Kidney (tissue), 14 donors: ENCODE measurements around the gene TBC1D10A. TPM values are rescaled to one million over a fixed set of nuclear protein-coding genes. Genes with fewer than 3 reads are reported as not detected.
A peak's percentile ranks its signal among the peaks of the same experiment; 100 is the strongest.

Experiments used
- DNase-seq, 5 donors: peaks; one replicate each; pipeline ENCODE4 v3.0.0-alpha.2; 2013 to 2020
- FAIRE-seq: peaks from 2 replicates; lab custom pipeline; 2012; peaks lifted over from hg19 to GRCh38; lab: Jason Lieb, UNC
- H3K27ac ChIP-seq, 2 donors: one replicate each; pipeline ENCODE4 v1.7.0; 2013; ENCODE audit warnings: low read depth in 2 of 2, low read length in 2 of 2, inconsistent platforms in 1 of 2
- H3K27me3 ChIP-seq: one replicate; pipeline ENCODE4 v1.7.1; 2013; ENCODE audit warnings: low read length, inconsistent platforms; ENCODE audit not compliant: control insufficient read depth, insufficient read depth
- H3K36me3 ChIP-seq, 3 donors: one replicate each; pipeline versions ENCODE4 v1.7.0 to v1.7.1; 2013; ENCODE audit warnings: low read length in 3 of 3, control low read depth in 1 of 3, inconsistent platforms in 1 of 3; ENCODE audit not compliant: insufficient read depth in 3 of 3, control insufficient read depth in 2 of 3
- H3K4me1 ChIP-seq, 3 donors: one replicate each; pipeline versions ENCODE4 v1.7.0 to v1.7.1; 2013; ENCODE audit warnings: low read length in 3 of 3, inconsistent platforms in 1 of 3, low read depth in 1 of 3; ENCODE audit not compliant: control insufficient read depth in 2 of 3, insufficient read depth in 2 of 3
- H3K4me3 ChIP-seq, 3 donors: one replicate each; pipeline versions ENCODE4 v1.7.0 to v1.8.1; 2013; ENCODE audit warnings: low read length in 3 of 3, control low read depth in 1 of 3, inconsistent platforms in 1 of 3
- H3K9ac ChIP-seq, 3 donors: one replicate each; pipeline versions ENCODE4 v1.7.0 to v1.7.1; 2013; ENCODE audit warnings: low read length in 3 of 3, control low read depth in 1 of 3, inconsistent platforms in 1 of 3
- H3K9me3 ChIP-seq, 3 donors: one replicate each; pipeline versions ENCODE4 v1.7.0 to v1.7.1; 2013; ENCODE audit warnings: low read length in 3 of 3, control low read depth in 1 of 3, inconsistent platforms in 1 of 3; ENCODE audit not compliant: control insufficient read depth in 2 of 3, insufficient read depth in 1 of 3
- intact Hi-C: fragments of 100-400 bp; cut with DNase I; formaldehyde crosslinking; loops from one replicate; pipeline ENCODE4 v1.11.1; 2022
- polyA plus RNA-seq: library from polyadenylated mRNA; stranded (reverse); fragments of 350-450 nt; fragmentation: Illumina TruSeq; extraction: RNeasy Lipid Tissue Mini Kit (QIAGEN cat#74804); gene quantifications from one replicate; pipeline ENCODE4 v1.2.3, GENCODE V29; 2014; ENCODE audit warnings: low read depth, low replicate concordance; ENCODE audit not compliant: insufficient read depth
- total RNA-seq: library from RNA; stranded (reverse); fragmentation: NEBNext Ultra II Directional; extraction: Animal tissue kit (Norgen Biotek cat#: 25700); gene quantifications from one replicate; pipeline ENCODE4 v1.2.1, GENCODE V29; 2021
- TF ChIP-seq, protein P1 (sequence below): IDR thresholded peaks from 3 replicates; pipeline ENCODE4 v1.5.1; 2012; ENCODE audit warnings: mild to moderate bottlenecking, moderate library complexity, borderline replicate concordance; ENCODE audit not compliant: insufficient read depth; ENCODE audit errors: extremely low read depth
- donor health status: control.
- donor health status: control.
- donor health status: control.
- donor health status: control.
- donor health status: control.
- donor health status: DM: yes; HTN: yes; CAD: no.
- donor health status: Normal renal cell carcinoma (clear cell type).

TBC1D10A gene
- total and polyA plus RNA-seq, 2 donors from 2014 or later: 31.0 to 34.5 TPM

DNA sequence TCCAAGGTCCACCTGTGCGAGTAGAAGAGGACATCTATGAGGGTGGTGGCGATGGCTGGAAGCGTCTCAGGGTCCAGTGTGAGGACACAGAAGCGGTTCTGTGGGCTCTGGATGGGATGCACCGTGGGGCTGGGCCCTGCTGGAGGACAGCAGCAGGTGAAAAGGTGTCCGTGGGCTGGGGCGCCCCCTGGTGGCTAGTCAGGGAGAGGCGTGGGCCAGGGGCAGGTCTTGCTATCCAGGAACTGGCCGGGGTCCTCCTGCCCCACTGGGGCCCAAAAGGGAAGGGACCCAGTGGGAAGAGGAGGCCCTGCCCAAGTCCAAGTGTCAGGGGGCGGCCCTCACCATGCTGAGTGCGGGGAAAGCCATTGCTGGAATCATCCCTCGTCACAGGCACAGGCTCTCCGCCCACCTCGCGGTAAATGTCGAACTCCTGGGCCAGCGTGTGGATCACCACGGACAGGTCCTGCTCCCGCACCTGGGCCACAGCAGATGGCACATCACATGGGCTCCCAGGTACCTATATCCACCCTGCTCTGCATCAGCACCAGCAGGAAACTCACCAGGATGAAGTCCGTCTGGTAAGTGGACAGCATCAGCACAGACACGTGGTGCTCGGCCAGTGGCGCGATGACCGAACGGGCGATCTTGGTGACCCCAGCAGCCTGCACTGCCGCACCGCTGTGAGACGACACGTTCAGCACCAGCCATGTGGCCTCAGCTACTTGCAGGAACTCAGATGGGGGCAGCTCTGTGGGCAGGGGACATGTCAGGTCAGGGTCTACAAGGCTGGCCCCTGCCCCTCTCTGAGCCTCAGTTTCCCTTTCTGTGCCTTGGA lies 39.7 kb downstream of the TBC1D10A start:
- peak in 4 of 5 donors; percentile 39 to 88 (median 70) for DNase-seq
- intact Hi-C loops: no loop called here
- H3K27me3 ChIP-seq: no peaks in the 10 kb centered on the region
- peaks cover 0 to 33% (median 32%) of the 10 kb centered on the region in 3 donors for H3K4me1 ChIP-seq
- TF ChIP-seq, protein P1, sequence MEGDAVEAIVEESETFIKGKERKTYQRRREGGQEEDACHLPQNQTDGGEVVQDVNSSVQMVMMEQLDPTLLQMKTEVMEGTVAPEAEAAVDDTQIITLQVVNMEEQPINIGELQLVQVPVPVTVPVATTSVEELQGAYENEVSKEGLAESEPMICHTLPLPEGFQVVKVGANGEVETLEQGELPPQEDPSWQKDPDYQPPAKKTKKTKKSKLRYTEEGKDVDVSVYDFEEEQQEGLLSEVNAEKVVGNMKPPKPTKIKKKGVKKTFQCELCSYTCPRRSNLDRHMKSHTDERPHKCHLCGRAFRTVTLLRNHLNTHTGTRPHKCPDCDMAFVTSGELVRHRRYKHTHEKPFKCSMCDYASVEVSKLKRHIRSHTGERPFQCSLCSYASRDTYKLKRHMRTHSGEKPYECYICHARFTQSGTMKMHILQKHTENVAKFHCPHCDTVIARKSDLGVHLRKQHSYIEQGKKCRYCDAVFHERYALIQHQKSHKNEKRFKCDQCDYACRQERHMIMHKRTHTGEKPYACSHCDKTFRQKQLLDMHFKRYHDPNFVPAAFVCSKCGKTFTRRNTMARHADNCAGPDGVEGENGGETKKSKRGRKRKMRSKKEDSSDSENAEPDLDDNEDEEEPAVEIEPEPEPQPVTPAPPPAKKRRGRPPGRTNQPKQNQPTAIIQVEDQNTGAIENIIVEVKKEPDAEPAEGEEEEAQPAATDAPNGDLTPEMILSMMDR: peak; percentile 78
- H3K36me3 ChIP-seq: peaks cover 0 to 15% (median 3%) of the 10 kb centered on the region in 3 donors
- H3K4me3 ChIP-seq: no peak overlapping the region
- no peak for FAIRE-seq
- no peaks in the 10 kb centered on the region for H3K9me3 ChIP-seq
- no peak overlapping the region for H3K27ac ChIP-seq
- H3K9ac ChIP-seq: peak overlapping the region in 1 of 3 donors; percentile 66

DNA sequence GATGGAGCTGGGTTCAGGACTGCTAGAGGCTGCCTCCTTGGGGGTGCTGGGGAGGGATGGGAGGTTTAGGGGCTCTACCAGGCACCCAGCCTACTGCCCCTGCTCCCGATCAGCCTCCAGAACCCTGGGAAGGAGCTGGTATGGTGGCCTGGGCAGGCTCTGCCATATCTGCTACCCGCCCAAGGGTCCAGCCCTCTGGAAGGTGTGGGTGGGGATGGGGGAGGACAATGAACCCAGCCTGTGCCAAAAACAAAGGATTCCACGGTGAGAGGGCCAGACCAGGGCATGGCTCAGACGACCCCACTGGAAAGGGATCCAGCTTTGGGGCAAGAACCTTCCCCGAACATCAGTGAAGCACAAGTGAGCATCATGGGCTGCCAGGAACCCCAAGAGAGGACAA lies 40.4 kb downstream of the TBC1D10A start:
- no peaks in the 10 kb centered on the region for H3K9me3 ChIP-seq
- no peak overlapping the region for H3K9ac ChIP-seq
- DNase-seq (no peak), FAIRE-seq (no peak)
- TF ChIP-seq, protein P1: no peak
- no peak overlapping the region for H3K27ac ChIP-seq
- intact Hi-C loops: no loop called here
- no peak overlapping the region for H3K4me3 ChIP-seq
- no peaks in the 10 kb centered on the region for H3K27me3 ChIP-seq
- peaks cover 0 to 28% (median 27%) of the 10 kb centered on the region in 3 donors for H3K4me1 ChIP-seq
- H3K36me3 ChIP-seq: peaks cover 0 to 15% (median 3%) of the 10 kb centered on the region in 3 donors

DNA sequence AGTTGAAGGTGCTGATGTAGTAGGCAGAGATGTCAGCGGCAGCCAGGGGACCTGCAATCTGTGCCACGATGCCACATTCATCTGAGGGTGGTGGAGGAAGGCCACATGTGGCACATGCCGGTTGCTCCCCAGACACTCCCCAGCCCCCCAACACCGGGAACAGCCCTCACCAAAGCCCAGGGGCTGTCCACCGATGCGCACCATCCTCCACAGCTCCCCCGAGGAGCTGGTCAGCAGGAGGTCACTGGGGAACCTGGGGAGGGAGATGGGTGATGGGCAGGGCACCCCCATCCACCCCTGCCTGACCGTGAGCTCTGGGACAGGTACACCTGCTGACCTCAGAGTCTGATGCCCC lies 40.9 kb downstream of the TBC1D10A start:
- intact Hi-C loops: no loop called here
- Histone ChIP-seq H3K27ac (no peak overlapping the region), H3K4me3 (no peak overlapping the region), H3K27me3 (no peaks in the 10 kb centered on the region), H3K9ac (no peak overlapping the region), H3K9me3 (no peaks in the 10 kb centered on the region), H3K4me1 (peaks cover 0 to 23% (median 23%) of the 10 kb centered on the region in 3 donors), H3K36me3 (peaks cover 0 to 15% (median 3%) of the 10 kb centered on the region in 3 donors)
- TF ChIP-seq, protein P1: no peak
- DNase-seq (no peak), FAIRE-seq (no peak)
